Measurements from ENCODE around the gene LACTBL1. TPM values are rescaled to one million over a fixed set of nuclear protein-coding genes. Genes with fewer than 3 reads are reported as not detected.

Gene LACTBL1
- total and polyA plus RNA-seq, 2 experiments from 2014 or later, result not detected

DNA sequence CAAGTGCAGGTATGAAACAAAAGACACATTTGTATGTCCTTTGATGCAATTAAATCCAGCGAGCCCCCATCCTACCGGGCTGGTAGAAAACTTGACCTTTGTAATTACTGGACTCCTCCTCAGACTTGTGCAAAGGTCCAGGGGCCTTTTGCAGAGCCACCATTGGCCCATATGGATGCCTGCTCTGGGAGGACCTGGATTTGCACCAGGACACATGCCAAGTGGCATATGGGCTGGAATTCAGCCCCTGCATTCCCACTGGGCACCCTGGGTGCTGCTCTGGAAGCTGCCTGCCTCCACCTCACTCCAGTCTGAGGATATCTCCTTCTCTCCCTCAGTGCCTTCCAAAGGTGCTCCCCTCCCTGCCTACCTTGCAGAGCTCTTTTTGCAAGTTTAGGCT lies 36.0 kb downstream of the LACTBL1 start (continued):
- TF ChIP-seq, protein P1, sequence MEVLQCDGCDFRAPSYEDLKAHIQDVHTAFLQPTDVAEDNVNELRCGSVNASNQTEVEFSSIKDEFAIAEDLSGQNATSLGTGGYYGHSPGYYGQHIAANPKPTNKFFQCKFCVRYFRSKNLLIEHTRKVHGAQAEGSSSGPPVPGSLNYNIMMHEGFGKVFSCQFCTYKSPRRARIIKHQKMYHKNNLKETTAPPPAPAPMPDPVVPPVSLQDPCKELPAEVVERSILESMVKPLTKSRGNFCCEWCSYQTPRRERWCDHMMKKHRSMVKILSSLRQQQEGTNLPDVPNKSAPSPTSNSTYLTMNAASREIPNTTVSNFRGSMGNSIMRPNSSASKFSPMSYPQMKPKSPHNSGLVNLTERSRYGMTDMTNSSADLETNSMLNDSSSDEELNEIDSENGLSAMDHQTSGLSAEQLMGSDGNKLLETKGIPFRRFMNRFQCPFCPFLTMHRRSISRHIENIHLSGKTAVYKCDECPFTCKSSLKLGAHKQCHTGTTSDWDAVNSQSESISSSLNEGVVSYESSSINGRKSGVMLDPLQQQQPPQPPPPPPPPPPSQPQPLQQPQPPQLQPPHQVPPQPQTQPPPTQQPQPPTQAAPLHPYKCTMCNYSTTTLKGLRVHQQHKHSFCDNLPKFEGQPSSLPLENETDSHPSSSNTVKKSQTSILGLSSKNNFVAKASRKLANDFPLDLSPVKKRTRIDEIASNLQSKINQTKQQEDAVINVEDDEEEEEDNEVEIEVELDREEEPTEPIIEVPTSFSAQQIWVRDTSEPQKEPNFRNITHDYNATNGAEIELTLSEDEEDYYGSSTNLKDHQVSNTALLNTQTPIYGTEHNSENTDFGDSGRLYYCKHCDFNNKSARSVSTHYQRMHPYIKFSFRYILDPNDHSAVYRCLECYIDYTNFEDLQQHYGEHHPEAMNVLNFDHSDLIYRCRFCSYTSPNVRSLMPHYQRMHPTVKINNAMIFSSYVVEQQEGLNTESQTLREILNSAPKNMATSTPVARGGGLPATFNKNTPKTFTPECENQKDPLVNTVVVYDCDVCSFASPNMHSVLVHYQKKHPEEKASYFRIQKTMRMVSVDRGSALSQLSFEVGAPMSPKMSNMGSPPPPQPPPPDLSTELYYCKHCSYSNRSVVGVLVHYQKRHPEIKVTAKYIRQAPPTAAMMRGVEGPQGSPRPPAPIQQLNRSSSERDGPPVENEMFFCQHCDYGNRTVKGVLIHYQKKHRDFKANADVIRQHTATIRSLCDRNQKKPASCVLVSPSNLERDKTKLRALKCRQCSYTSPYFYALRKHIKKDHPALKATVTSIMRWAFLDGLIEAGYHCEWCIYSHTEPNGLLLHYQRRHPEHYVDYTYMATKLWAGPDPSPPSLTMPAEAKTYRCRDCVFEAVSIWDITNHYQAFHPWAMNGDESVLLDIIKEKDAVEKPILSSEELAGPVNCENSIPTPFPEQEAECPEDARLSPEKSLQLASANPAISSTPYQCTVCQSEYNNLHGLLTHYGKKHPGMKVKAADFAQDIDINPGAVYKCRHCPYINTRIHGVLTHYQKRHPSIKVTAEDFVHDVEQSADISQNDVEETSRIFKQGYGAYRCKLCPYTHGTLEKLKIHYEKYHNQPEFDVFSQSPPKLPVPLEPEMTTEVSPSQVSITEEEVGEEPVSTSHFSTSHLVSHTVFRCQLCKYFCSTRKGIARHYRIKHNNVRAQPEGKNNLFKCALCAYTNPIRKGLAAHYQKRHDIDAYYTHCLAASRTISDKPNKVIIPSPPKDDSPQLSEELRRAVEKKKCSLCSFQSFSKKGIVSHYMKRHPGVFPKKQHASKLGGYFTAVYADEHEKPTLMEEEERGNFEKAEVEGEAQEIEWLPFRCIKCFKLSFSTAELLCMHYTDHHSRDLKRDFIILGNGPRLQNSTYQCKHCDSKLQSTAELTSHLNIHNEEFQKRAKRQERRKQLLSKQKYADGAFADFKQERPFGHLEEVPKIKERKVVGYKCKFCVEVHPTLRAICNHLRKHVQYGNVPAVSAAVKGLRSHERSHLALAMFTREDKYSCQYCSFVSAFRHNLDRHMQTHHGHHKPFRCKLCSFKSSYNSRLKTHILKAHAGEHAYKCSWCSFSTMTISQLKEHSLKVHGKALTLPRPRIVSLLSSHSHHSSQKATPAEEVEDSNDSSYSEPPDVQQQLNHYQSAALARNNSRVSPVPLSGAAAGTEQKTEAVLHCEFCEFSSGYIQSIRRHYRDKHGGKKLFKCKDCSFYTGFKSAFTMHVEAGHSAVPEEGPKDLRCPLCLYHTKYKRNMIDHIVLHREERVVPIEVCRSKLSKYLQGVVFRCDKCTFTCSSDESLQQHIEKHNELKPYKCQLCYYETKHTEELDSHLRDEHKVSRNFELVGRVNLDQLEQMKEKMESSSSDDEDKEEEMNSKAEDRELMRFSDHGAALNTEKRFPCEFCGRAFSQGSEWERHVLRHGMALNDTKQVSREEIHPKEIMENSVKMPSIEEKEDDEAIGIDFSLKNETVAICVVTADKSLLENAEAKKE (CRISPR knock-in tag; IDR thresholded peaks at IDR 0.05), result no peak
- TF ChIP-seq ZNF114 (CRISPR knock-in tag; IDR thresholded peaks at IDR 0.05), result no peak
- TF ChIP-seq, protein P2, sequence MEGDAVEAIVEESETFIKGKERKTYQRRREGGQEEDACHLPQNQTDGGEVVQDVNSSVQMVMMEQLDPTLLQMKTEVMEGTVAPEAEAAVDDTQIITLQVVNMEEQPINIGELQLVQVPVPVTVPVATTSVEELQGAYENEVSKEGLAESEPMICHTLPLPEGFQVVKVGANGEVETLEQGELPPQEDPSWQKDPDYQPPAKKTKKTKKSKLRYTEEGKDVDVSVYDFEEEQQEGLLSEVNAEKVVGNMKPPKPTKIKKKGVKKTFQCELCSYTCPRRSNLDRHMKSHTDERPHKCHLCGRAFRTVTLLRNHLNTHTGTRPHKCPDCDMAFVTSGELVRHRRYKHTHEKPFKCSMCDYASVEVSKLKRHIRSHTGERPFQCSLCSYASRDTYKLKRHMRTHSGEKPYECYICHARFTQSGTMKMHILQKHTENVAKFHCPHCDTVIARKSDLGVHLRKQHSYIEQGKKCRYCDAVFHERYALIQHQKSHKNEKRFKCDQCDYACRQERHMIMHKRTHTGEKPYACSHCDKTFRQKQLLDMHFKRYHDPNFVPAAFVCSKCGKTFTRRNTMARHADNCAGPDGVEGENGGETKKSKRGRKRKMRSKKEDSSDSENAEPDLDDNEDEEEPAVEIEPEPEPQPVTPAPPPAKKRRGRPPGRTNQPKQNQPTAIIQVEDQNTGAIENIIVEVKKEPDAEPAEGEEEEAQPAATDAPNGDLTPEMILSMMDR (conservative IDR thresholded peaks at IDR 0.05; ENCODE audit: low read depth in 2 of 2), result no peak
- no peak for TF ChIP-seq EZH2phosphoT487 (IDR thresholded peaks at IDR 0.05; ENCODE audit: unreplicated experiment)
- TF ChIP-seq JUNB (IDR thresholded peaks at IDR 0.05; ENCODE audit: unreplicated experiment), result no peak
- TF ChIP-seq POLR2AphosphoS5 (IDR thresholded peaks at IDR 0.05; ENCODE audit: low read depth), result no peak
- TF ChIP-seq CREB1 (CRISPR knock-in tag; IDR thresholded peaks at IDR 0.05; ENCODE audit: low read depth), result no peak
- TF ChIP-seq ZNF331 (CRISPR knock-in tag; IDR thresholded peaks at IDR 0.05; ENCODE audit: low read depth), result no peak
- no peak for TF ChIP-seq STAT1 (IDR thresholded peaks at IDR 0.05; ENCODE audit: unreplicated experiment)

DNA sequence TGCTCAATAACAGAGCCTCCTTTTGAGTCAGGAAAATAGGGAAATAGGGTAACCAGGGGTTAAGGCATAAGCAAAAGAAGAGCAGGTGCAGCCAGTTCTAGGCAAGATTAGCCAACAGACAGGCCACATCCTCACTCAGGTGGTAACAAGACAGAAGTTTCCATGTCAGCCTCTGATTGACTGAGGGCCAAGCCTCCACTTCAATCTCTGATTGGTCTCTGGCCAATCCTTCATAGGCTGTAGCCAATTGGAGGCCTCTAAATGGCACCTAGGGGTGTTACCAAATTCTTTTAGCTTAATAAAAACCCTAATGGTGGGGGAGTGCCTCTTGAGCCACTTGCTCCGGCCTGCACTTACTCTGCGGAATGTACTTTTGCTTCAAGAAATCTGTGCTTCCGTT lies 37.2 kb downstream of the LACTBL1 start:
- H3K4me3 Mint-ChIP-seq, result no peak overlapping the region
- TF ChIP-seq EZH2 (IDR thresholded peaks at IDR 0.05; ENCODE audit: low read depth, unreplicated experiment), result no peak
- no peak for TF ChIP-seq ZNF331 (CRISPR knock-in tag; IDR thresholded peaks at IDR 0.05; ENCODE audit: low read depth)
- no peak for TF ChIP-seq NANOG (IDR thresholded peaks at IDR 0.05; ENCODE audit: borderline replicate concordance)
- TF ChIP-seq, protein P2 (conservative IDR thresholded peaks at IDR 0.05; ENCODE audit: low read depth in 2 of 2), result no peak
- TF ChIP-seq, protein P3, sequence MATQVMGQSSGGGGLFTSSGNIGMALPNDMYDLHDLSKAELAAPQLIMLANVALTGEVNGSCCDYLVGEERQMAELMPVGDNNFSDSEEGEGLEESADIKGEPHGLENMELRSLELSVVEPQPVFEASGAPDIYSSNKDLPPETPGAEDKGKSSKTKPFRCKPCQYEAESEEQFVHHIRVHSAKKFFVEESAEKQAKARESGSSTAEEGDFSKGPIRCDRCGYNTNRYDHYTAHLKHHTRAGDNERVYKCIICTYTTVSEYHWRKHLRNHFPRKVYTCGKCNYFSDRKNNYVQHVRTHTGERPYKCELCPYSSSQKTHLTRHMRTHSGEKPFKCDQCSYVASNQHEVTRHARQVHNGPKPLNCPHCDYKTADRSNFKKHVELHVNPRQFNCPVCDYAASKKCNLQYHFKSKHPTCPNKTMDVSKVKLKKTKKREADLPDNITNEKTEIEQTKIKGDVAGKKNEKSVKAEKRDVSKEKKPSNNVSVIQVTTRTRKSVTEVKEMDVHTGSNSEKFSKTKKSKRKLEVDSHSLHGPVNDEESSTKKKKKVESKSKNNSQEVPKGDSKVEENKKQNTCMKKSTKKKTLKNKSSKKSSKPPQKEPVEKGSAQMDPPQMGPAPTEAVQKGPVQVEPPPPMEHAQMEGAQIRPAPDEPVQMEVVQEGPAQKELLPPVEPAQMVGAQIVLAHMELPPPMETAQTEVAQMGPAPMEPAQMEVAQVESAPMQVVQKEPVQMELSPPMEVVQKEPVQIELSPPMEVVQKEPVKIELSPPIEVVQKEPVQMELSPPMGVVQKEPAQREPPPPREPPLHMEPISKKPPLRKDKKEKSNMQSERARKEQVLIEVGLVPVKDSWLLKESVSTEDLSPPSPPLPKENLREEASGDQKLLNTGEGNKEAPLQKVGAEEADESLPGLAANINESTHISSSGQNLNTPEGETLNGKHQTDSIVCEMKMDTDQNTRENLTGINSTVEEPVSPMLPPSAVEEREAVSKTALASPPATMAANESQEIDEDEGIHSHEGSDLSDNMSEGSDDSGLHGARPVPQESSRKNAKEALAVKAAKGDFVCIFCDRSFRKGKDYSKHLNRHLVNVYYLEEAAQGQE (IDR thresholded peaks at IDR 0.05; ENCODE audit: unreplicated experiment), result no peak
- no peak for TF ChIP-seq STAT1 (IDR thresholded peaks at IDR 0.05; ENCODE audit: unreplicated experiment)
- TF ChIP-seq POLR2AphosphoS5 (IDR thresholded peaks at IDR 0.05; ENCODE audit: low read depth), result no peak

More for the DNA sequence above, 37.2 kb downstream of the LACTBL1 start:
- Histone ChIP-seq H4K20me1 (replicated peaks; ENCODE audit: insufficient read depth) (0 out of 2 replicates have a peak, but pooled peaks cover 2% of the 10 kb centered on the region), H3K4me2 (no peak overlapping the region), H3K4me3 (no peak overlapping the region), H3K79me2 (replicated peaks; ENCODE audit: insufficient read depth) (no peaks in the 10 kb centered on the region), H3K27ac (ENCODE audit: low read depth) (no peak overlapping the region), H3K36me3 (ENCODE audit: insufficient read depth) (no peaks in the 10 kb centered on the region), H3K9me2 (ENCODE audit: insufficient read depth) (no peaks in the 10 kb centered on the region), H3F3A (replicated peaks; ENCODE audit: low read depth) (no peaks in the 10 kb centered on the region), H2AFZ (no peak overlapping the region), H3K27me3 (ENCODE audit: insufficient read depth) (no peaks in the 10 kb centered on the region), H3K4me1 (ENCODE audit: insufficient read depth) (no peaks in the 10 kb centered on the region)
- Mint-ChIP-seq H3K27me3 (ENCODE audit: insufficient read depth, low read depth, poor library complexity) (peaks cover 4% of the 10 kb centered on the region), H3K27ac (no peak overlapping the region), H3K9me3 (peaks cover 20% of the 10 kb centered on the region), H3K4me1 (no peaks in the 10 kb centered on the region), H3K36me3 (ENCODE audit: low read depth) (no peaks in the 10 kb centered on the region)
- no peak for ATAC-seq
- no peak for DNase-seq (ENCODE audit: low spot score)
